ENCODE results near the gene MMS19.
"Not testable (repeated sequence)": the region's sequence is repeated elsewhere in the genome, so short reads cannot be mapped to it uniquely, and the experiment has no call there.

MMS19 gene

DNA sequence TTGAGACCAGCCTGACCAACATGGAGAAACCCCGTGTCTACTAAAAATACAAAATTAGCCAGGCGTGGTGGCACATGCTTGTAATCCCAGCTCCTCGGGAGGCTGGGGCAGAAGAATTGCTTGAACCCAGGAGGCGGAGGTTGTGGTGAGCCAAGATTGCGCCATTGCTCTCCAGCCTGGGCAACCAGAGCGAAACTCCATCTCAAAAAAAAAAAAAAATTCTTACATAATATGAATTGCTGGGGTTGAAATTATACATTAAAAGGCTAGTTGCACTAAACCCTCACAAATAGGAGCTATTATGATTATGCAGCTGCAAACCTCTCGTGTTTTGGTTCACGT lies 74.5 kb downstream of the MMS19 start:
- H3K9me3 ChIP-seq (ENCODE audit: control insufficient read depth, low read length); H3K27ac ChIP-seq (ENCODE audit: low read depth, low read length, severe bottlenecking); H3K4me1 ChIP-seq (ENCODE audit: control insufficient read depth, insufficient read depth, low read length, poor library complexity, severe bottlenecking); H3K4me3 ChIP-seq (ENCODE audit: extremely low read depth, insufficient read depth, low read length, poor library complexity, severe bottlenecking): not testable (repeated sequence)
- 87 to 100% methylated on average over 4 to 5 of the region's 8 CpGs for WGBS, 2 experiments (ENCODE audit: insufficient coverage in 2 of 2)
- peaks cover 15% of the 10 kb centered on the region for H3K36me3 ChIP-seq (ENCODE audit: control insufficient read depth, insufficient read depth, low read length)

GRCh38 chr10:97416565-97416964 lies 81.7 kb downstream of the MMS19 start:
- no peak overlapping the region for H3K27ac ChIP-seq (ENCODE audit: low read depth, low read length, severe bottlenecking)
- WGBS, 2 experiments (ENCODE audit: insufficient coverage in 2 of 2) = 87 to 96% methylated on average over 5 to 6 of the region's 6 CpGs

GRCh38 chr10:97412891-97413304 lies 85.3 kb downstream of the MMS19 start:
- H3K27ac ChIP-seq (ENCODE audit: low read depth, low read length, severe bottlenecking) = no peak overlapping the region
- H3K4me3 ChIP-seq (ENCODE audit: extremely low read depth, insufficient read depth, low read length, poor library complexity, severe bottlenecking) = no peak overlapping the region
- H3K4me1 ChIP-seq (ENCODE audit: control insufficient read depth, insufficient read depth, low read length, poor library complexity, severe bottlenecking) = peaks cover 8% of the 10 kb centered on the region
- WGBS, 2 experiments (ENCODE audit: insufficient coverage in 2 of 2) = 90 to 96% methylated on average over 8 to 10 of the region's 10 CpGs
- no peaks in the 10 kb centered on the region for H3K36me3 ChIP-seq (ENCODE audit: control insufficient read depth, insufficient read depth, low read length)
- H3K9me3 ChIP-seq (ENCODE audit: control insufficient read depth, low read length) = no peaks in the 10 kb centered on the region

More at GRCh38 chr10:97416565-97416964, 81.7 kb downstream of the MMS19 start:
- Histone ChIP-seq H3K4me1 (ENCODE audit: control insufficient read depth, insufficient read depth, low read length, poor library complexity, severe bottlenecking) (peaks cover 8% of the 10 kb centered on the region), H3K4me3 (ENCODE audit: extremely low read depth, insufficient read depth, low read length, poor library complexity, severe bottlenecking) (no peak overlapping the region), H3K9me3 (ENCODE audit: control insufficient read depth, low read length) (no peaks in the 10 kb centered on the region), H3K36me3 (ENCODE audit: control insufficient read depth, insufficient read depth, low read length) (no peaks in the 10 kb centered on the region)

GRCh38 chr10:97411406-97411805 lies 86.8 kb downstream of the MMS19 start:
- 89 to 94% methylated on average over 4 of the region's 4 CpGs for WGBS, 2 experiments (ENCODE audit: insufficient coverage in 2 of 2)
- no peak overlapping the region for H3K4me3 ChIP-seq (ENCODE audit: extremely low read depth, insufficient read depth, low read length, poor library complexity, severe bottlenecking)
- no peak overlapping the region for H3K27ac ChIP-seq (ENCODE audit: low read depth, low read length, severe bottlenecking)
- H3K36me3 ChIP-seq (ENCODE audit: control insufficient read depth, insufficient read depth, low read length) = no peaks in the 10 kb centered on the region
- H3K4me1 ChIP-seq (ENCODE audit: control insufficient read depth, insufficient read depth, low read length, poor library complexity, severe bottlenecking) = peaks cover 8% of the 10 kb centered on the region
- H3K9me3 ChIP-seq (ENCODE audit: control insufficient read depth, low read length) = no peaks in the 10 kb centered on the region

DNA sequence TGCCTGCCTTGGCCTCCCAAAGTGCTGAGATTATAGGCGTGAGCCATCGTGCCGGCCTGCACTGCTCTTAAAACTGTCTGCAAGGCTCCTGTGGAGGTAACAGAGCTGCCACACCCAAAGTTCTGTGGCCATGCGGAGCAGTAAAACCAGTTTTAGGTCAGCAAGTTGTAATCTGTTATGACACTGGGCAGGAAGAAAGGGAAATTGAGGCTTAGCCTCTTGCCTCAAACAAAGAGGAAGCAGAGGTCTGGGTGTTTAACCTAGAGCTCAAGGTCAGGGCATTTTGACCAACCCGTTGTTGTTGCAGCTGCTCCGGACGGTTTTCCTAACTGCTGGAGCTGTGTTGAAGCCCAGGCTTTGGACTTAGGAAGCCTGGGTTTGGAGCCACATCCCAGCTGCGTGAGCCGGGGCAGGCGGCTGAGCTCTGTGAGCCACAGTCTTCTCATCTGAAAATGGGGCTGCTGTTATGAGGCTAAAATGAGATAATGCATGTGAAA lies 89.7 kb downstream of the MMS19 start:
- 86 to 89% methylated on average over 7 to 8 of the region's 10 CpGs for WGBS, 2 experiments (ENCODE audit: insufficient coverage in 2 of 2)
- Histone ChIP-seq H3K36me3 (ENCODE audit: control insufficient read depth, insufficient read depth, low read length) (no peaks in the 10 kb centered on the region), H3K9me3 (ENCODE audit: control insufficient read depth, low read length) (no peaks in the 10 kb centered on the region), H3K4me1 (ENCODE audit: control insufficient read depth, insufficient read depth, low read length, poor library complexity, severe bottlenecking) (no peaks in the 10 kb centered on the region), H3K27ac (ENCODE audit: low read depth, low read length, severe bottlenecking) (no peak overlapping the region), H3K4me3 (ENCODE audit: extremely low read depth, insufficient read depth, low read length, poor library complexity, severe bottlenecking) (no peak overlapping the region)
